HEK293 (cell line): Measurements from ENCODE around the gene SUSD3.
A peak's percentile ranks its signal among the peaks of the same experiment; 100 is the strongest.

Experiments
- CTCF ChIA-PET: fragments of 350-600 bp; formaldehyde crosslinking; extraction: SDS; loops from one replicate; lab custom pipeline; 2021; ENCODE audit warnings: antibody characterized with exemption; lab: Yijun Ruan, JAX
- POLR2A ChIA-PET: fragments of 300-600 bp; formaldehyde crosslinking; extraction: SDS; loops from one replicate; lab custom pipeline; 2020; ENCODE audit warnings: antibody characterized with exemption, inconsistent platforms; lab: Yijun Ruan, JAX
- H3K27ac ChIP-seq: fragments of 200-500 bp; sonication (Bioruptor generic); 2 replicates; pipeline ENCODE4 v1.5.1; 2014; ENCODE audit warnings: low read depth, low read length, control low read depth, inconsistent platforms; ENCODE audit errors: extremely low read depth
- H3K36me3 ChIP-seq, 2 experiments: fragments of 200-500 bp in 1 of 2; sonication (Bioruptor generic) in 1 of 2; 1 replicate in 1 of 2; 2 replicates in 1 of 2; pipeline ENCODE4 v1.5.1; 2014 to 2017; ENCODE audit warnings: inconsistent platforms in 2 of 2, low read length in 2 of 2; ENCODE audit not compliant: control insufficient read depth in 2 of 2, insufficient read depth in 1 of 2
- H3K4me1 ChIP-seq: fragments of 200-500 bp; sonication (Bioruptor generic); 2 replicates; pipeline ENCODE4 v1.5.1; 2014; ENCODE audit warnings: mild to moderate bottlenecking, low read length, inconsistent platforms; ENCODE audit not compliant: control insufficient read depth, insufficient read depth
- H3K4me3 ChIP-seq: 2 replicates; pipeline ENCODE4 v1.5.1; 2011; ENCODE audit warnings: low read depth, mild to moderate bottlenecking, control low read depth, low read length, moderate library complexity
- H3K9me3 ChIP-seq: fragments of 200-500 bp; sonication (Bioruptor generic); 2 replicates; pipeline ENCODE4 v1.5.1; 2014; ENCODE audit warnings: low read depth, low read length, inconsistent platforms; ENCODE audit not compliant: control insufficient read depth, insufficient read depth
- EGR2 ChIP-seq: fragments of 450-650 bp; formaldehyde crosslinking; IDR thresholded peaks from 2 replicates; pipeline ENCODE4 v1.5.1; 2016; ENCODE audit warnings: low read depth, missing biosample characterization, missing genetic modification characterization
- GFI1B ChIP-seq: fragments of 450-650 bp; formaldehyde crosslinking; IDR thresholded peaks from 2 replicates; pipeline ENCODE4 v1.5.1; 2016; ENCODE audit warnings: missing biosample characterization, missing genetic modification characterization
- GLIS1 ChIP-seq: fragments of 450-650 bp; formaldehyde crosslinking; IDR thresholded peaks from 2 replicates; pipeline ENCODE4 v1.5.1; 2016; ENCODE audit warnings: missing biosample characterization, missing genetic modification characterization
- GLIS2 ChIP-seq: fragments of 450-650 bp; formaldehyde crosslinking; IDR thresholded peaks from 2 replicates; pipeline ENCODE4 v1.5.1; 2016; ENCODE audit warnings: missing biosample characterization, missing genetic modification characterization
- KLF10 ChIP-seq: fragments of 450-650 bp; IDR thresholded peaks from 2 replicates; pipeline ENCODE4 v1.5.1; 2018; ENCODE audit warnings: missing biosample characterization, mild to moderate bottlenecking, missing genetic modification characterization
- SP2 ChIP-seq: fragments of 450-650 bp; formaldehyde crosslinking; IDR thresholded peaks from 2 replicates; pipeline ENCODE4 v1.5.1; 2016; ENCODE audit warnings: missing biosample characterization, missing genetic modification characterization
- ZBTB20 ChIP-seq: fragments of 450-650 bp; formaldehyde crosslinking; IDR thresholded peaks from 2 replicates; pipeline ENCODE4 v1.5.1; 2016; ENCODE audit warnings: missing biosample characterization, missing genetic modification characterization
- ZFHX2 ChIP-seq: fragments of 450-650 bp; formaldehyde crosslinking; conservative IDR thresholded peaks from 2 replicates; pipeline ENCODE4 v1.5.1; 2016; ENCODE audit warnings: missing biosample characterization, missing genetic modification characterization
- ZFP69B ChIP-seq: fragments of 450-650 bp; formaldehyde crosslinking; IDR thresholded peaks from 2 replicates; pipeline ENCODE4 v1.5.1; 2016; ENCODE audit warnings: missing biosample characterization, missing genetic modification characterization
- ZNF121 ChIP-seq: fragments of 450-650 bp; formaldehyde crosslinking; IDR thresholded peaks from 2 replicates; pipeline ENCODE4 v1.5.1; 2016; ENCODE audit warnings: missing biosample characterization, missing genetic modification characterization
- ZNF404 ChIP-seq: fragments of 450-650 bp; formaldehyde crosslinking; IDR thresholded peaks from 2 replicates; pipeline ENCODE4 v1.5.1; 2017; ENCODE audit warnings: missing biosample characterization, missing genetic modification characterization
- ZNF501 ChIP-seq: fragments of 450-650 bp; formaldehyde crosslinking; IDR thresholded peaks from 2 replicates; pipeline ENCODE4 v1.5.1; 2016; ENCODE audit warnings: missing biosample characterization, missing genetic modification characterization
- ZNF664 ChIP-seq: fragments of 450-650 bp; formaldehyde crosslinking; IDR thresholded peaks from 2 replicates; pipeline ENCODE4 v1.5.1; 2016; ENCODE audit warnings: missing biosample characterization, missing genetic modification characterization
- ZNF791 ChIP-seq: fragments of 450-650 bp; formaldehyde crosslinking; IDR thresholded peaks from 2 replicates; pipeline ENCODE4 v1.5.1; 2016; ENCODE audit warnings: missing biosample characterization, missing genetic modification characterization
- ZSCAN23 ChIP-seq: fragments of 450-650 bp; formaldehyde crosslinking; IDR thresholded peaks from 2 replicates; pipeline ENCODE4 v1.5.1; 2016; ENCODE audit warnings: missing biosample characterization, missing genetic modification characterization
- TF ChIP-seq, protein P1 (sequence below): fragments of 450-650 bp; formaldehyde crosslinking; IDR thresholded peaks from 2 replicates; pipeline ENCODE4 v1.5.1; 2016; ENCODE audit warnings: missing biosample characterization, missing genetic modification characterization
- TF ChIP-seq, protein P2 (sequence below): fragments of 450-650 bp; formaldehyde crosslinking; IDR thresholded peaks from 2 replicates; pipeline ENCODE4 v1.5.1; 2016; ENCODE audit warnings: missing biosample characterization, missing genetic modification characterization
- TF ChIP-seq, protein P3 (sequence below): fragments of 450-650 bp; formaldehyde crosslinking; IDR thresholded peaks from 2 replicates; pipeline ENCODE4 v1.5.1; 2016; ENCODE audit warnings: missing biosample characterization, missing genetic modification characterization
- TF ChIP-seq, protein P4 (sequence below): fragments of 450-650 bp; IDR thresholded peaks from 2 replicates; pipeline ENCODE4 v1.5.1; 2018; ENCODE audit warnings: missing biosample characterization, mild to moderate bottlenecking, missing genetic modification characterization

SUSD3 gene

DNA sequence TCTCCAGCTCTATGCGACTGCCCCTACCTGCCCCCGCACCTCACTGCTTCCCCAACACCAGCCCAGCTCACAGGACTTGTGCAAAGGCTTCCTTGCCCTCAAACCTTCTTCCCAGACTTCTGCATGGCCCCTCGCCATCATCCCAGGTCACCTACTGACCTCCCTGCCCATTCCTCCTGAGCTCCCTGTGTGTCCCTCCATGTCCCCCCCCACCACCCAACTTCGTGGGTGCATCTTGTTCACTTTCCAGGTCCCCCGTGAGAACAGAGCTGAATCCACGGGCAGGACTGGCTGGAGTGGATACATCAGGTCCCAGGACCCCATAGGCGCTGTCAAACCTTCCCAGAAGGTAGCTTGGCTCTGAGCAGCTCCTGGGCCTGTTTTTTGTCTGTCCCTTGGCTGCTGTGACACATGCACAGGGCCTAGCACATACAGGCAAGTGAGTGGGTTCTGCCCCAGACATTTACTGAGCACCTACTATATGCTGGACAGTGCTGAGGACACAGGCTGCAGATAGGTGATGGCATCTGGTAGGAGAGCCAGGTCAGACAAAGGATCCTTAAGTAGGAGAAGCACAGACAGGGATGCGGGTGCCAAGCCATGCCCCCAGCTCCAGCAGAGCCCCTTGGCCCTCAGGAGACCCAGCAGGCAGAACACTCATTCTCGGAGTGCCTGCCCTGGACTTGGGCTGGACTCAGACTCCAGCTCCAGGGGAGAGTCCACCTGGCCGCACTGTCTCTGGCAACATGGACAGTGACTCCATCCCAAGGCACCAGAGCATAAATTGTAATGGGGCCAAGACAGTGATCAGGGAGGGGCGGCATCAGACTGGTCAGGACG, 60.6 kb downstream of the SUSD3 start:
- TF ChIP-seq ZNF664 (tag by site-specific recombination) = peak; percentile 50; the same call in 1 of the 2 replicates
- no peak for TF ChIP-seq ZNF501
- TF ChIP-seq, all 188 proteins: peak for 1
- H3K27ac ChIP-seq = no peak overlapping the region
- ChIA-PET POLR2A (interaction anchor here (0.7 to 2.7 kb wide), 6 partner anchors 8 to 334 kb away, joined by 3 to 23 read pairs (median 6); partner anchors contain the start of genes CARD19, FAM120AOS and NINJ1), CTCF (interaction anchor here (0.9 to 4.0 kb wide), 8 partner anchors 9 to 197 kb away, joined by 3 to 43 read pairs (median 4); partner anchors contain the start of gene NINJ1)
- H3K9me3 ChIP-seq = no peaks in the 10 kb centered on the region
- peaks cover 3% of the 10 kb centered on the region; the same call in 1 of the 2 replicates for H3K4me1 ChIP-seq
- H3K4me3 ChIP-seq = no peak overlapping the region
- H3K36me3 ChIP-seq = peaks cover 0 to 21% of the 10 kb centered on the region in 2 experiments; a peak in 1 of 3 replicates

DNA sequence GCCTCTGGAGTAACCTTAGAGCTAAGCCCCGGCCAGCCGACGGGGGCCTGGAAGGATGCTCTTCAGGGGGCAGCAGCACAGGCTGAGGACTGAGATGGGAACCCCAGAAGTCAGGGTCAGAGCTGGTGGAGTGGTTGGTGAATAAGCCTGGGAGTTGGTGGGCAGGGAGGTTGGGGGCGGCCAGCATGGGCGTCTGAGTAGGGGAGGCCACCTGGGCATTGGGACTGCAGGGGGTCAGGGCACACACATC, 61.1 kb downstream of the SUSD3 start:
- Histone ChIP-seq H3K4me3 (no peak overlapping the region), H3K36me3 (peaks cover 0 to 24% of the 10 kb centered on the region in 2 experiments; a peak in 1 of 3 replicates), H3K4me1 (peaks cover 3% of the 10 kb centered on the region; the same call in 1 of the 2 replicates), H3K9me3 (no peaks in the 10 kb centered on the region), H3K27ac (no peak overlapping the region)
- ChIA-PET POLR2A (interaction anchor here (1.0 to 2.7 kb wide), 4 partner anchors 9 to 334 kb away, joined by 3 to 23 read pairs (median 8); partner anchors contain the start of genes CARD19, FAM120AOS and NINJ1), CTCF (interaction anchor here (0.9 to 4.0 kb wide), 7 partner anchors 10 to 197 kb away, joined by 3 to 43 read pairs (median 6); partner anchors contain the start of gene NINJ1)
- TF ChIP-seq ZFHX2 (tag by site-specific recombination) (0 out of 2 replicates have a peak, but pooled peaks have one; percentile 31), GFI1B (tag by site-specific recombination) (no peak), ZNF404 (no peak), EGR2 (tag by site-specific recombination) (0 out of 2 replicates have a peak, but pooled peaks have one; percentile 5), ZNF791 (tag by site-specific recombination) (no peak), ZSCAN23 (tag by site-specific recombination) (no peak), KLF10 (tag by site-specific recombination) (no peak)

DNA sequence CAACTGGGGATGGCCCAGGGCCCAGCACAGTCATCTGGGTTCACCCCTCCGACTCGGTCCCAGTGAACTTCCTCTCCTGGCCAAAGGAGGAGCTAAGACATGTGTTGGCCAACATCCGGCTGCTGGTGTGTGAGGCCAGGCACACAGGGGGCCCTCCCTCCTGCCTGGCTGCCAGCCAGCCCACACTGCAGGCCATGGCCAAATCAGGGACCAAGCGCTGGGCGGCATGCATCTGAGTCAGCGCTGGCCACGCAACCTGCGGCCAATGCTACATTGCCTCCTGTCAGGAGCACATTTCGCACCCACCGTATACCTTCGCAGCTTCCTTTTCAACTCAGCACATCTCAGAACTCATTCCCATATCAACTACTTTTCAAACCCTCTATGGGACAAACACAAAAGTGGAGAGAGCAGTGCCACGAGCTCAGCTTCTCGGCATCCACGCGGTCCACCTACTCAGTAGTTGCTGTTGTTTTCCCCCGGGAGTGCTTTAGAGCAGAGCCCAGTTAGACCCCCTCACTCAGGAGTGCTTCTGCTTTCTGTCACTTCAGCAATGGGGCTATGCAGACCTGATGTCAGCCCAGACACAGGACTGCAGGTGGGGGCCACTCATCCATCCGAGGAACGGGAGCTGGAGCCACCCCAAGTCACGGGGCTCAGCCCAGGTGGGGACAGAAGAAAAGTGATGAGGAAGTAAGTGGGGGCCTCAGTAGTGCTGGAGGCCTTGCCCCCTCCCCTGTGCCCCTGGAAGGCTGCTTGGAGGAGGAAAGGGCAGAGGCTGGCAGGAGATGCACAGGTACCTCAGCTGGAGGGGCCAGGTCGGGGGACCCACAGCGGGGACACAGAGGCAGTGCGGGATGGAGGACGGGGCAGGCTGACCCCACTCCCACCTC, 61.7 kb downstream of the SUSD3 start:
- Histone ChIP-seq H3K9me3 (no peaks in the 10 kb centered on the region), H3K36me3 (peaks cover 0 to 30% of the 10 kb centered on the region in 2 experiments; a peak in 1 of 3 replicates), H3K4me1 (peaks cover 3% of the 10 kb centered on the region; the same call in 1 of the 2 replicates), H3K4me3 (no peak overlapping the region), H3K27ac (no peak overlapping the region)
- CTCF ChIA-PET = interaction anchor here (0.6 to 4.0 kb wide), 10 partner anchors 10 to 196 kb away, joined by 3 to 43 read pairs (median 4); partner anchors contain the start of gene NINJ1
- POLR2A ChIA-PET = interaction anchor here (0.6 to 2.7 kb wide), 5 partner anchors 9 to 333 kb away, joined by 3 to 23 read pairs (median 8); partner anchors contain the start of genes CARD19, FAM120AOS and NINJ1
- TF ChIP-seq, protein P1, sequence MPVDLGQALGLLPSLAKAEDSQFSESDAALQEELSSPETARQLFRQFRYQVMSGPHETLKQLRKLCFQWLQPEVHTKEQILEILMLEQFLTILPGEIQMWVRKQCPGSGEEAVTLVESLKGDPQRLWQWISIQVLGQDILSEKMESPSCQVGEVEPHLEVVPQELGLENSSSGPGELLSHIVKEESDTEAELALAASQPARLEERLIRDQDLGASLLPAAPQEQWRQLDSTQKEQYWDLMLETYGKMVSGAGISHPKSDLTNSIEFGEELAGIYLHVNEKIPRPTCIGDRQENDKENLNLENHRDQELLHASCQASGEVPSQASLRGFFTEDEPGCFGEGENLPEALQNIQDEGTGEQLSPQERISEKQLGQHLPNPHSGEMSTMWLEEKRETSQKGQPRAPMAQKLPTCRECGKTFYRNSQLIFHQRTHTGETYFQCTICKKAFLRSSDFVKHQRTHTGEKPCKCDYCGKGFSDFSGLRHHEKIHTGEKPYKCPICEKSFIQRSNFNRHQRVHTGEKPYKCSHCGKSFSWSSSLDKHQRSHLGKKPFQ (tag by site-specific recombination) = no peak
- TF ChIP-seq, protein P2, sequence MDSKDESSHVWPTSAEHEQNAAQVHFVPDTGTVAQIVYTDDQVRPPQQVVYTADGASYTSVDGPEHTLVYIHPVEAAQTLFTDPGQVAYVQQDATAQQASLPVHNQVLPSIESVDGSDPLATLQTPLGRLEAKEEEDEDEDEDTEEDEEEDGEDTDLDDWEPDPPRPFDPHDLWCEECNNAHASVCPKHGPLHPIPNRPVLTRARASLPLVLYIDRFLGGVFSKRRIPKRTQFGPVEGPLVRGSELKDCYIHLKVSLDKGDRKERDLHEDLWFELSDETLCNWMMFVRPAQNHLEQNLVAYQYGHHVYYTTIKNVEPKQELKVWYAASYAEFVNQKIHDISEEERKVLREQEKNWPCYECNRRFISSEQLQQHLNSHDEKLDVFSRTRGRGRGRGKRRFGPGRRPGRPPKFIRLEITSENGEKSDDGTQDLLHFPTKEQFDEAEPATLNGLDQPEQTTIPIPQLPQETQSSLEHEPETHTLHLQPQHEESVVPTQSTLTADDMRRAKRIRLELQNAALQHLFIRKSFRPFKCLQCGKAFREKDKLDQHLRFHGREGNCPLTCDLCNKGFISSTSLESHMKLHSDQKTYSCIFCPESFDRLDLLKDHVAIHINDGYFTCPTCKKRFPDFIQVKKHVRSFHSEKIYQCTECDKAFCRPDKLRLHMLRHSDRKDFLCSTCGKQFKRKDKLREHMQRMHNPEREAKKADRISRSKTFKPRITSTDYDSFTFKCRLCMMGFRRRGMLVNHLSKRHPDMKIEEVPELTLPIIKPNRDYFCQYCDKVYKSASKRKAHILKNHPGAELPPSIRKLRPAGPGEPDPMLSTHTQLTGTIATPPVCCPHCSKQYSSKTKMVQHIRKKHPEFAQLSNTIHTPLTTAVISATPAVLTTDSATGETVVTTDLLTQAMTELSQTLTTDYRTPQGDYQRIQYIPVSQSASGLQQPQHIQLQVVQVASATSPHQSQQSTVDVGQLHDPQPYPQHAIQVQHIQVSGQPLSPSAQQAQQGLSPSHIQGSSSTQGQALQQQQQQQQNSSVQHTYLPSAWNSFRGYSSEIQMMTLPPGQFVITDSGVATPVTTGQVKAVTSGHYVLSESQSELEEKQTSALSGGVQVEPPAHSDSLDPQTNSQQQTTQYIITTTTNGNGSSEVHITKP = peak; percentile 72
- TF ChIP-seq ZBTB20 (tag by site-specific recombination) = peak; percentile 34; the same call in 1 of the 2 replicates
- TF ChIP-seq GLIS1 (tag by site-specific recombination) = peak; percentile 82
- TF ChIP-seq SP2 (tag by site-specific recombination) = peak; percentile 45
- no peak for TF ChIP-seq ZNF121 (tag by site-specific recombination)
- TF ChIP-seq GLIS2 = peak; percentile 79
- TF ChIP-seq, protein P3, sequence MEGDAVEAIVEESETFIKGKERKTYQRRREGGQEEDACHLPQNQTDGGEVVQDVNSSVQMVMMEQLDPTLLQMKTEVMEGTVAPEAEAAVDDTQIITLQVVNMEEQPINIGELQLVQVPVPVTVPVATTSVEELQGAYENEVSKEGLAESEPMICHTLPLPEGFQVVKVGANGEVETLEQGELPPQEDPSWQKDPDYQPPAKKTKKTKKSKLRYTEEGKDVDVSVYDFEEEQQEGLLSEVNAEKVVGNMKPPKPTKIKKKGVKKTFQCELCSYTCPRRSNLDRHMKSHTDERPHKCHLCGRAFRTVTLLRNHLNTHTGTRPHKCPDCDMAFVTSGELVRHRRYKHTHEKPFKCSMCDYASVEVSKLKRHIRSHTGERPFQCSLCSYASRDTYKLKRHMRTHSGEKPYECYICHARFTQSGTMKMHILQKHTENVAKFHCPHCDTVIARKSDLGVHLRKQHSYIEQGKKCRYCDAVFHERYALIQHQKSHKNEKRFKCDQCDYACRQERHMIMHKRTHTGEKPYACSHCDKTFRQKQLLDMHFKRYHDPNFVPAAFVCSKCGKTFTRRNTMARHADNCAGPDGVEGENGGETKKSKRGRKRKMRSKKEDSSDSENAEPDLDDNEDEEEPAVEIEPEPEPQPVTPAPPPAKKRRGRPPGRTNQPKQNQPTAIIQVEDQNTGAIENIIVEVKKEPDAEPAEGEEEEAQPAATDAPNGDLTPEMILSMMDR (tag by site-specific recombination) = peak; percentile 68
- peak; percentile 47; the same call in 1 of the 2 replicates for TF ChIP-seq ZFP69B
- TF ChIP-seq, protein P4, sequence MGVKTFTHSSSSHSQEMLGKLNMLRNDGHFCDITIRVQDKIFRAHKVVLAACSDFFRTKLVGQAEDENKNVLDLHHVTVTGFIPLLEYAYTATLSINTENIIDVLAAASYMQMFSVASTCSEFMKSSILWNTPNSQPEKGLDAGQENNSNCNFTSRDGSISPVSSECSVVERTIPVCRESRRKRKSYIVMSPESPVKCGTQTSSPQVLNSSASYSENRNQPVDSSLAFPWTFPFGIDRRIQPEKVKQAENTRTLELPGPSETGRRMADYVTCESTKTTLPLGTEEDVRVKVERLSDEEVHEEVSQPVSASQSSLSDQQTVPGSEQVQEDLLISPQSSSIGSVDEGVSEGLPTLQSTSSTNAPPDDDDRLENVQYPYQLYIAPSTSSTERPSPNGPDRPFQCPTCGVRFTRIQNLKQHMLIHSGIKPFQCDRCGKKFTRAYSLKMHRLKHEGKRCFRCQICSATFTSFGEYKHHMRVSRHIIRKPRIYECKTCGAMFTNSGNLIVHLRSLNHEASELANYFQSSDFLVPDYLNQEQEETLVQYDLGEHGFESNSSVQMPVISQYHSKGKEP (tag by site-specific recombination) = 0 out of 2 replicates have a peak, but pooled peaks have one; percentile 43
